DMS53 treated with DMSO at 0.1 percent for 48 hours (cell line): ENCODE results near the gene NT5M.
"Not testable (repeated sequence)": the region's sequence is repeated elsewhere in the genome, so short reads cannot be mapped to it uniquely, and the experiment has no call there.

ENCODE experiments used
- DNase-seq: peaks from one replicate; lab custom pipeline; 2025; ENCODE audit not compliant: unreplicated experiment; lab: John Stamatoyannopoulos, UW

Gene NT5M

DNA sequence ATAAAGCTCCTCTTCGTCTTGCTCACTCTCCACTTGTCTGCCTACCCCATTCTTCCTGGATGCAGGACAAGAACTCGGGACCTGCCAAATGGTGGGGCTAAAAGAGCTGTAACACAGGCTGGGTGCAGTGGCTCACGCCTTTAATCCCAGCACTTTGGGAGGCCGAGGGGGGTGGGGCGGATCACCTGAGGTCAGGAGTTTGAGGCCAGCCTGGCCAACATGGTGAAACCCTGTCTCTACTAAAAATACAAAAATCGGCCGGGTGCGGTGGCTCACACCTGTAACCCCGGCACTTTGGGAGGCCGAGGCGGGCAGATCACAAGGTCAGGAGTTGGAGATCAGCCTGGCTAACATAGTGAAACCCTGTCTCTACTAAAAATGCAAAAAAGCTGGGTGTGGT, 1.5 kb upstream of the NT5M start:
- not testable (repeated sequence) for DNase-seq

DNA sequence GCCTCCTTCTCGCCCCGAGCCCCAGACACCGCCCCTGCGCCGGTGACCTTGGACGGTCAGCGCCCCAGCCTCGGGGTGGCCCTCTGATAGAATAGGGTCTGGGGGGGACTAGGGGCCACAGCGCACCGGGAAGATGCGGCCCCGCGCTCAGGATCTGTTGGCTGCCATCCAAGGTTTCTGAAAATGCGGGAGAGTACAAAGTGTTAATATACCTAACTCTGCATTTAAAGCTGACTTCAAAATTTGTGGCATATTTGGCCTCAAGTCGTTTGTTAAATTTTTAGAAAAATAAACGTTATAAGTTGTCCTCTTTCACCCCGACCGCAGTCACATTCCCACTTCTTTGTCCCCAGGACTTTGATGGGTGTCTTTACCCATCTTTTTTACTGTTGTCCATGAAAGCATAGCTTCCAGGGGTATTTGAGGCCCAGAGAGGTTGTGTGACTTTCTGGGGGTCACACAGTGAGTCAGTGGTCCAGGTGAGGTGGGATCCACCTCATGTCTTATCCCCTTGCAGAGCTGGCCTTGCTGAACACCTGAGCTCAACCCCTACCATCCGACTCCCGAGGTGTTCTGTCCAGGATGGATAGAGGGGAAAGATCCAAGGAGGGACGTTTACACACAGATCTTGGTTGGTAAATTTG, 796 bp downstream of the NT5M start:
- DNase-seq: no peak

DNA sequence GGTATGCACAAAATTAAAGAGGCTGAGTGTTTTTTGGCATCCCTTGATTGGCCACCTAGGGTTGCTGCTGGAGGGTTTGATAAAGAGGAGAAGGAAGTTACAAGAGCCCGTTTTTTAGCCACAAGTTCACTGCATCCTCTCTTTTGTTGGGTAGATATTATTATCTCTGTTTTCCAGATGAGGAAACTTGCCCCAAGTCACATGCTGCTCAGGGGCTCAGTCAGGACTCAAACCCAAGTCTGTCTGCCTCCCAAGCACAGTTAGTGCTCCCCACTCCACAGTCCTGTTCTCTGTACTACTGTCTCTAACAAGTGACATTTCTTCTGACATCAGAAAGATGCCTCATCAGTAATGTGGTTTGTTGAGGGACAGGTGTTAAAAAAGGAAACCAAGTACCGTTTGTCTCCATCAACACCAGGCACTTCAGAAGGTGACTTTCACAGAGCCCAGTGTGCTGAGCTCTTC, 1.4 kb downstream of the NT5M start:
- no peak for DNase-seq

DNA sequence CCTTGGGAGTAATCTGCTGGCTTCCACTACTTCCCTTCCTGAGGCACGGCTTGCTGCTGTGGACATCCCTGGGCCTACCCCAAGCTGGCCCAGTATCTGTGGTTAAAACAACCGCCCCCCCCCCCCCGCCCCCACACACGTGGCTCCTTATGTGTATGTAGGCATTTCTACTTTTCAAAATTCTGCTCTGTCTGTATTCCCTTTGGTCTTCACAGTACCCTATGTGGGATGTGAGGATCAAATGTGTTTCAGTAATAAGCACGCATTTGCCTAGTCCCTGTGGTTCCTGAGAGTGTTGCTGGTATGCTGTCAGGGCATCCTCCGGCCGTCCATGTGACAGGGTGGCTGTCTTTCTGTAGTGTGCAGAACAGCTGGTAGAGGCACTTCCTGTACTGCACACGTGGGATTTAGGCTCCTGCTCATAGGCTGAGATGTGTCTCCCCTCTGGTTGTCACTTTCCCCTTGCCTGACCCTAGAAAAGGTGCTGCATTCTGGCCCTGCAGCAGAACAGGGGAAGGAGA, 2.2 kb downstream of the NT5M start:
- peak; percentile 34 for DNase-seq

DNA sequence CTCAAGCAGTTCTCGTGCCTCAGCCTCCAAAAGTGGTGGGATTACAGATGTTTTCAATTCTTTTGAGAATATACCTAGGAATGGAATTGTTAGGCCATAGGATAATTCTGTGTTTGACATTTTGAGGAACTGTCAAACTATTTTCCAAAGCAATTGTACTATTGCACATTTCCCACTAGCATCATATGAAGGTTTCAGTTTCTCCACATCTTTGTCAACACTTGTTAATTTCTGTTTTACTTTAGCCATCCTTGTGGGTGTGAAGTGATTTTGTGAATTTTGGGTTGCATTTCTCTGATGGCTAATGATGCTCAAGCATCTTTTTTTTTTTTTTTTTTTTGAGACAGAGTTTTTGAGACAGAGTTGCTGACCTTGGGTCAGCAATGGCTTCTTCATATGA, 6.2 kb downstream of the NT5M start:
- no peak for DNase-seq

DNA sequence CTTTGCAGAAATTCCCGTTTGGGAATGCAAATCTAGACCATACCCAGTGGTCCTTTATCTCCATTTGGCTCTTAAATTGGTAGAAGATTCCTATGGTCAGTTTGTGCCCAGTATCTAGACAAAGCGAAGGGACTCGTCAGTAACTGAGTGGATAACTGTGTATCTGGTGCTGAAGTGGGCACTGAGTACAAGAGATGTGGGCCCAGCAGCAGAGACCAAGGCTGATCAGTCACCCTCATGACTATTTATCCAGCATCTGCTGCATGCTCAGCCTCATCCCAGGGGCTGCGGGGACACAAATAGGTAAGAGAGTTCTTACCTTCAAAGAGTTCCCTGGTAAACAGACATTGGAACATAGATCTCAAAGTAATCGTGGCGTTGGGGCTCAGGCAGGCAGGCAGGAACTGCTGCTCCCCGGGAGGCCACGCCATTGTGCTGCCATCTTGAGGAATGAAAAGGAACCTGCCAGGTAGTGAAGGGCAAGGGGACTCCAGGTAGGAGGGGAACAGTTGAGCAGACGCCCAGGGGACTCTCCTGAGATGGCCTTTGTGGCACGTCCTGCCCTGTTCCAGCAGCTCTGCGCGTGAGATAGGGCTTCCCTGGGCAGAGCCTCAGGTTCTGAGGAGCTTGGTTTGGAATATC, 10.3 kb downstream of the NT5M start:
- peak; percentile 14 for DNase-seq

DNA sequence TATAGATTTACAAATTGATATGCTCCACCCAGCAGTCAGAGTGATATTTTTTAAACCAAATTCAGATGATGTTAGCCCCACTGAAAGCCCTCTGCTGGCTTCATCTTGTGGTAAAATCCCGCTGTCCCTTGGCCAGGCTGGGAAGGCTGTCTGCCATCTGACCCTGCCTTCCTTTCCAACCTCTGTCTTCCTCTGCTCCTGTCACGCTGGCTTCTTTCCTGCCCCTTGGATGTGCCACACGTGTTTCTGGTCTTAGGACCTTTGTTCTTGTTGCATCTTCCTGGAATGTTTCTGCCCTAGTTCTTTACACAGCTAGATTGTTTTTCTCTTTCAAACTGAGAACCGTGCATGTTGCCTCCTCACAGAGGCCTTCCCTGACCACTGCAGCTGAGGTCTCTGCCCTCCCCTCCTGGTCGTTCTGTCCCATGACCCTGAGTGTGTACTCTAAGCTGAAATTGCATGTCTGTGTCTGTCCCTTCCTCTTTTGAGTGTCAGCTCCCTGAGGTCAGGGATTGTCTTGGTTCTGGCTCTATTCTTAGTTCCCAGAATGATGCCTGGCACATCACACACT, 11.4 kb downstream of the NT5M start:
- DNase-seq: no peak

DNA sequence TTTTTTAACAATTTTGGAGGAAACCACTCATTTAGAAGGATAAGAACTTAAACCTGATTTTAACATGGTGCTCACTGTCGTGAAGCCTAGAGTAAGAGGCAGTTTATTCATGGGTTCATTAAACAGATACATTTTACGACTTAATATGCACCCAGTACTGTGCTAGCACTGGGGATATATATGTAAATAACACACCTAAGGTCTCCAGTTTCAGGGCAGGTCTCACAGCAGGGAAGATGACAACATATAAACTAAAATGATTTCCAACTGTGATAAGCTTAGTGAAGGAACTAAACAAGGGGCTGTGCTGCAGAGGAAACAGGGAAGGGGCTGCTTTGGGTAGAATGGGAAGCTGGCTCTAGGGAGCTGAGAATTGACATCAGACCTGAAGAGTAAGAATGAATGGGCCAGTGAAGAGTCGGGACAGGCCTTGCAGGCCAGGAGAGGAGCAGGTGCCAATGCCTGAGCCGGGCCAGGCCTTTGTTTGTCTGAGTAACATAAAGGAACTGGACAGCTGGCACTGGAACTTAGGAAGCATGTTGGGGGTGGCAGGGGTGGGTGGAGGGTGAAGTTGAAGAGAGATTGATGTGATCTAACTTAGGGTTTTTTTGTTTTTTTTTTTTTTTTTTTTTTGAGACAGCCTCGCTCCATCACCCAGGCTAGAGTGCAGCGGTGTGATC, 12.1 kb downstream of the NT5M start:
- DNase-seq: no peak

DNA sequence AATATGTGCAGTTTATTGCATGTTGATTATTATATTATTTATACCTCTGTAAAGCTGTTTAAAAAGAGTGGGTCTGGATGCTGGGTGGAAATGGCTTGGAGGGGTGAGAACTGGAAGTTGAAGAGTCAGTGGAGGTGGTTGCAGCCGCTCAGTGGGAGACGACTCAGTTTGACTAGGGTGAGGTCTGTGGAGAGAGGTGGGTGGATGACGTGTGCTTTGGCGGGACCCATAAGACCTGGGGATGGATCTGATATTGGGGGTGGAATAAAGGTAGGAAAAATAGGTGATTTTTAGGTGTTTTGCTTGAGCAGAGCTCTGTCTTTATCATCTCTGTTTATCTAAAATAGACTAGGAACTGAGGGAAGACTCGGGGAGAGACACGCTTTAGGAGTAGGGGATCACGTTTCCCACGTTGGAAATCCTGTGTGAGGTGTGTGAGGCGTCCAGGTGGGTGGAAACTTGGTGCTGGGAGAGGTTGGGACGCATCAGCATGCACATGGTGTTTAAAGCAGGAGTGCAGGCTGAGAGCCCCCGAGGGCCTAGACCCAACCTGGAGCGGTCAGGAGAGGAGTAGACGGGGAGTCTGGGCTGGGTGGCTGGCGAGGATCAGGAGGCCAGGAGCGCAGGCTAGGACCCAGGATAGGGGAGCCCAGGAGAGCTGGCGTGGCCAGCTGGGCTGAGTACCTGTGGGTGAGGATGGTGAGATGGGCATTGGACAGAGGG, 17.2 kb downstream of the NT5M start:
- DNase-seq: no peak

DNA sequence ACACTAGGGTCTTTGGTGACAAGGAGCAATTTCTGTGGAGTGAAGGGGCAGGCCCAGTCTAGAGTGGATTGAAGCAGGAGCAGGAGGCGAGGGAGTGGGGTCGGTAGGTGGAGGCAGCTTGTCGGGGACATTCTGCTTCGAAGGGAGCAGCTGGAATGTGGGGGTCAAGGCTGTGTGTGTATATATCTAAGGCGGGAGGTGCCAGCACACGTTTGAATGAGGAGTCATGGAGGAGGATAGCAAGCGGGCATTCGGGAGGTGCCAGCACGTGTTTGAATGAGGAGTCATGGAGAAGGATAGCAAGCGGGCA, 17.7 kb downstream of the NT5M start:
- no peak for DNase-seq

DNA sequence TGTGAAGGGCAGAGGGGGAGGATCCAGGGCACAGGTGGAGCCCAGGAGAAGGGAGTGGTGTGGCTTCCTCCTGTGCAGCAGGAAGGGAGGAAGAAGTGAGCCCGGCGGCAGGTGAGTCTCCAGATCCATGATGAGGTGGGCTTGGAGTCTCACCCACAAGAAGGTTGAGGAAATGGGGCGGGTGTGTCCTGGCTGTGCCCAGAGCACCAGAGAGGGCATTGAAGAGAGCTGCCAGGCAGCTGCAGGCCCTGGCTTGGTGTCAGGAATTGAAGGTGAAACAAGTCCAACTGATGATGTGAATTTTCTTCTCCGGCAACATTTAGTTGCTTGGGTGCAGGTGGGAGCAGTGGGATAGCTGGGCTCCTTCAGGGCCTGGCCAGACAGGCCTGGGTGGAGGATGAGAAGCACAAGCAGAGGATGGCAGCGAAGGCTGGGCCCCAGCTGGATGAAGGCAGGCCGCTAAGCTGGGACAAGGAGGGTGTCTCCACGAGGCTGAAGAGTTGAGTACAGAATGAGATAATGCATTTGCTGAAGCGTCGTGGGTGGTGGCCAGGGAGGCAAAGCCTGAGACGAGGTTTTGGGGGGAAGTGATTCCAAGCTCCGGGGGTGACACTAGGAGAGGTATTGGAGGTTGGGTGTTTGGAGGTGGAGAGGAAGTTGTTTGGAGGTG, 18.3 kb downstream of the NT5M start:
- DNase-seq: no peak

DNA sequence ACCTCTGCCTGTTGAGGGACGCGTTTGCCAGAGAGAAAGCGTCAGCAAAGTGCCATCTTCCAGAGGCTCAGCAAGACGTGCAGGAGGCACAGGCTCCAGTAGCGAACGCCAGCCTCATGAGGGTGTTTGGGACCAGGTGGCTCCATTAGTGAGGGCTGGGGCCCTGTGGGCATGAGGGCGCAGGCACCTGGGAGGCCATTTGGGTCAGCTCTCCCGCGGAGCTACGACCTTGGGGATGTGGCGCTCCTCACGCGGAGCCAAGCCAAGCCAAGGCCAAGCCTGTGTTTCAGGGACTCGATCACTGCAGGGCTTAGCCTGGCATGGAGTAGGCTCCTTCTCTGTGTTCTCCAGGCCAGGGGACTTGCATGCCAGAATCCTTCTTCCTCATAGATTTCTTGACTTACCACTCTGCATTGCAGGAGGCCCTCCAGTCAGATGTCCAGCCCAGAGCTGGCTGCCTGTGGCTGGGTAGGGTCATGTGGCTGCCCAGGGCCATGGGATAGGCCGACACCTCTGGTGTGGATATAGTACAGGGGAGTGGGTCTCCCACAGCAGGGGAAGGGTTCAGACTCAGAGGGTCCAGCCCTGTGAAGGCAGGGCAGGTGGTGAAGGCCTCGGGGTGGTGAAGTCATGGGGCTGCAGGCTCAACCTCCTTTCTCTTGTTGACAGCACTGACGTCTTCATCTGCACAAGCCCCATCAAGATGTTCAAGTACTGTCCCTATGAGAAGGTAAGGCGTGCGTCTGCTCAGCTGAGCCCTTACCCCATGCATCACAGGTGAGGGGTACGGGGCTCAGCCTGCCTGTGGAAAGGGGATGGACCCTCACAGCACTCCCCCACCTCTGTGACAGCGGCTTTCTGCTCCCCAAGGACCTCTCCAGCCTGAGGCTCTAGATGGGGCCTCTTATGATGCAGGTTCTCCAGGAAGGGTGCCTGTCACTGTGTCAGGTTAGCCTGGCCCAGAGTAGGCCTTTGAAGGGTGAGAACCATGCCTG, 19.6 kb downstream of the NT5M start:
- no peak for DNase-seq

DNA sequence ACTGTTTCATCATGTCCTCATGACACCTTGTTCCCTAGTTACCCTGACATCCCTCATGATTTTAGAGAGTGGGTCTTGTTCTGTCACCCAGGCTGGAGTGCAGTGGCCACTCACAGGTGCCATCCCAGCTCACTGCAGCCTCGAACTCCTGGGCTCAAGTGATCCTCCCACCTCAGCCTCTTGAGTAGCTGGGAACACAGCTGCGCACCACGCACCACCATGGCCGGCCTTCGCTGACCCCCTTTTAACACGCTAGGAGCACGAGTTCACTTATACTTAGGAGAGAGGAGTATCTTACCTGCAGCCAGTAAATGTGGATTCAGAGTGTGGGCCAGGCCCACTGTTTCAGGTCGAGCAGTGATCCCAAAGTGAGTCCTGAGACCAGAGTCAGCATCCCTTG, 21.4 kb downstream of the NT5M start:
- DNase-seq: no peak

DNA sequence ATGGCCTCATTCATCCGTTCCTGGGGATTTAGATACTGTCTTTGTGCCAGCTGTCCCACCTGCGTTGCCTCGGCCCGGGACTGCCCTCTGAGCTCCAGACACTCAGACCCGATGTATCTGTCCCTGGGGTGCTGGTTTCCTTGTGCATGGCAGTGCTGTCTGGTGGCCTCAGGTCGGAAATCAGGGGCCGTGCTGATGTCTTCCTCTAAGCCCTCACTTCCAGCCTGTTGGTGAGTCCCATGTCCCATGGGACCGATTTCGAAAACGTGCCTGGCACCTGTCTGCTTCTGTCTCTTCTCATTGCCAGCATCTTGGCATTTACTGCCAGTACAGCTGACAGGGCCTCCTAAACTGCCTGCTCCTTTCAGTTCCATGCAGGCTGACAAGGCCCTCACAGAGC, 22.1 kb downstream of the NT5M start:
- no peak for DNase-seq

DNA sequence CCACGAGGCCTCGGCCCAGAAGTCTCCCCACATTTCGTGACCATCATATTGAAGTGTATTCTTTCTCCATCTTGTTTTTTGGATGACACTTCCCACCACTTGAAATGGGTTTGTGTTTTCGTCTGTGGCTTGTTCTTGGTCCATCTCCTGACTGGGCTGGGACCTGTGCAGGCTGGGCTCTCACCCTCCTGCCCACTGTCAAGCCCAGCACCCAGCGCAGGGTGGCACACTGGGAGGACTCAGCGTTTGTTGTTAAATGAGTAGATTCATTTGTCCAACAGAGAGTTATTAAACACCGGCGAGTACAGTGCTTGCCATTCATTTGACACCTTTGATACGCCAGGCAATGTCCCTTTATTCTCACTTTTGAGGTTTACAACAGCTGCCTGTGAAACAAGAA, 22.6 kb downstream of the NT5M start:
- DNase-seq: no peak

DNA sequence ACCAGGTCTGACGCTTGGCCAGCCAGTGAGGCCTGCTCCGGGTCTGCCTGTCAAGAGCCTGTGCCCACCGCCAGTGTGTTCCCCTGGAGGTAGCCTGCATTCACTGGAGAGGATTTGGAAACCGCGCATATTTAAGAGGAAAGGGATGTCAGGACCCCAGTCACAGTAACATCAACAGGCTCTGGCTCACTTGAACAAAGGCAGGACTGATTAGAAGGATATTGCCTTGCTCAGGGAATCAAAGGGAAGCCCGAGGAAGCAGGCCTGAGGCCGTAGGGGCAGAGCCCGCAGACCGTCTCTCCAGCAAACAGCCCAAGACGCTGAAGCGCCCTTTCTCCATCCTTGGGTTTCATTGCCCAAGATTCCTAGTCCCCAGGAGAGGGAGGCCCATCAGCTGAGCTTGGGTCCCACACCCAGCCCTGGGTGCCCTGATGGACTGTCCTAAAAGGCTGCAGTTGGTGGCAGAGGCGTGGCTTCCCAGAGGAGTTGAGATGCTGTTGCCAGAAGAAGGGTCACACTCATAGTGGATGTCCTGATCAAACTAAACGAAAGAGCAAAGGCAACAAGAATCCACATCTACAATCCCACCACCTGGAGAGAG, 23.2 kb downstream of the NT5M start:
- no peak for DNase-seq

DNA sequence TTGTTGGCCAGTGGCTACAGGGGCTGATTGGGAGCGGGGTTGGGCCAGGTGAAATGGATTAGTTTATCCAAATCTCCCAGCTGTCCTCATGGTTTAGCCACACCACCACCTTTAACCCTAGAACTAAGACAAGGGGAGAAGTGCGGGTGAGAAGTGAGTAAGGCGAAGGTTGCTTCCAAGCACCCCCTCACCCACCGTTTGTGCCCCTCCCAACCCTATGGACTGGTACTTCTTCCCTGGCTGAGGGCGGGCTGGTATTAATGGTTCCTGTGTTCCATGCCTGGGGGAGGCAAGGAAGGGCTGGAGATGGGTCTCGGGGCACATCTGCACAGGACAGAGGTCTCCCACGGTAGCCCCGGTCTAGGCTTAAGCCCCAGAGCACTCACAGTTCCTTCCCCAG, 25.1 kb downstream of the NT5M start:
- DNase-seq: no peak

DNA sequence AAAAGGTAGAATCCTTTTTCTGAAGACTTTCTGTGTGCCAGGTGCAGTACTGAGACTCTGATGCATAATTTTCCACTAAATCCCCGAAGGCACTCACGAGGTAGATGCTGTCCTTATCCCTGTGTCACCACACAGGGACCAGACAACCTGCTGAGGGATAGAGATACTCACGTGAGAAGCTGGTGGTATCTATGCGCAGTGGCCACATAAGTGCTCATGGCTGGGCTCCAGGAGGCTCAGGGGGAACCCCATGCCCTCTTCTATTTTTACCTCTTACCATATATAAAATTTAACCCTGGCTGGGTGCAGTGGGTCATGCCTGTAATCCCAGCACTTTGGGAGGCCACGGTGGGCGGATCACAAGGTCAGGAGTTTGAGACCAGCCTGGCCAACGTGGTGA, 38.3 kb downstream of the NT5M start:
- DNase-seq: no peak

DNA sequence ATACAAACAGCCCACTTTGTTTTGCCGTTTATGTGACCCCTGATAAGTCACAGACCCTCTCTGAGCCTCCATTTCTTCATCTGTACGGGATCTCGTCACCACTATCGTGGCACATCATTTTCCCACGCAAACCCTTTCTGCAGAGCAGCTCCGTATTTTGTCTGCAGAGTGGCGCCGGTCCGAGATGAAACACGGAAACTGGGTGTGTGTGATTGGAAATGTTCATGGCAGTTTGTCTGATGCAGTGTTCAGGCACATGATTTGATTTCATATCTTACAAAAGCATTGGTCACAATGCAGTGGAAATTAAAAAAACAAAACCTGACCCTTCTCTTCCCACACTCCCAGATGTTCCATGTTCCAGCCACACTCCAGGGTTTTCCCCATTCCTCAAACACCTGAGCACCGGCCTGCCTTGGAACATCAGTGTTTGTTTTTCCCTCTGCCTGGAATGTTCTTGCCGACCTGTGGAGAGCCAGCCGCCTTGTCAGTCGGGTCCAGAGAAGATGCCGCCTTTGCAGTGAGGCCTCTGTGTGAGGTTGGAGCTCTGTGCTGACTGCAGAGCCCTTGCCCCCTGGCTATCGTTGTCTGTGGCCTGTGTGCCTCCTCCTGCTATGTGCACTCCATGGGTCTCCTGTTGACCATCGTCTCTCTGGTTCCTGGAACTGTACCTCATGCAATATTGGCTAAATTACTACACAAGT, 39.2 kb downstream of the NT5M start:
- no peak for DNase-seq
